Heart left ventricle (tissue), 16 donors: ENCODE measurements around the gene EYA4. TPM values are rescaled to one million over a fixed set of nuclear protein-coding genes. Genes with fewer than 3 reads are reported as not detected.

Experiments
- ATAC-seq, 4 donors: fragments of 200-7000 bp; cut with Tn5 transposase; one replicate each; pipeline ENCODE4 v1.9.1; 2020 to 2022; ENCODE audit warnings: moderate library complexity in 4 of 4, mild to moderate bottlenecking in 3 of 4, moderate number of reproducible peaks in 1 of 4
- DNase-seq, 5 donors: peaks; one replicate each; pipeline ENCODE4 v3.0.0-alpha.2; 2020
- H3K27ac ChIP-seq, 12 donors: fragments of 200-600 bp; sonication (generic) in 4 of 12; one replicate each; pipeline versions ENCODE4 v1.5.0 to v1.8.0; 2016 to 2022; ENCODE audit warnings: mild to moderate bottlenecking in 2 of 12
- H3K27me3 ChIP-seq, 9 donors: fragments of 200-600 bp; sonication (generic) in 2 of 9; one replicate each; pipeline versions ENCODE4 v1.5.1 to v1.8.0; 2016 to 2022; ENCODE audit warnings: mild to moderate bottlenecking in 3 of 9
- H3K36me3 ChIP-seq, 9 donors: fragments of 200-600 bp; sonication (generic) in 2 of 9; one replicate each; pipeline versions ENCODE4 v1.5.0 to v1.8.0; 2018 to 2022; ENCODE audit warnings: mild to moderate bottlenecking in 2 of 9
- H3K4me1 ChIP-seq, 12 donors: fragments of 200-600 bp; sonication (generic) in 4 of 12; one replicate each; pipeline versions ENCODE4 v1.5.0 to v1.8.0; 2016 to 2022; ENCODE audit warnings: mild to moderate bottlenecking in 3 of 12
- H3K4me3 ChIP-seq, 12 donors: fragments of 200-600 bp; sonication (generic) in 4 of 12; one replicate each; pipeline versions ENCODE4 v1.5.0 to v1.8.0; 2017 to 2022; ENCODE audit warnings: mild to moderate bottlenecking in 9 of 12, moderate library complexity in 4 of 12
- H3K9me3 ChIP-seq, 12 donors: fragments of 200-600 bp; sonication (generic) in 4 of 12; one replicate each; pipeline versions ENCODE4 v1.5.0 to v1.8.0; 2016 to 2022; ENCODE audit warnings: mild to moderate bottlenecking in 1 of 12
- CTCF ChIP-seq, 12 donors: fragments of 200-600 bp; sonication (generic) in 4 of 12; IDR thresholded peaks; one replicate each; pipeline versions ENCODE4 v1.5.0 to v1.8.0; 2018 to 2022; ENCODE audit warnings: antibody characterized with exemption in 12 of 12, mild to moderate bottlenecking in 5 of 12
- POLR2A ChIP-seq, 2 donors: fragments of 450-650 bp; IDR thresholded peaks; one replicate each; pipeline ENCODE4 v1.6.1; 2017; ENCODE audit warnings: antibody characterized with exemption in 2 of 2, mild to moderate bottlenecking in 2 of 2, moderate library complexity in 2 of 2
- WGBS, 4 donors: extraction: QIAGEN DNeasy Blood & Tissue Kit in 2 of 4; methylation state at CpG; one replicate each; pipeline versions ENCODE4 v1.1.5 to v1.1.7; 2013 to 2018; 5-methylcytosine and 5-hydroxymethylcytosine counted together
- intact Hi-C, 10 donors: fragments of 100-400 bp; cut with DNase I; formaldehyde crosslinking; loops; one replicate each; pipeline versions ENCODE4 v1.11.1 to v1.14.2; 2022
- polyA plus RNA-seq, 2 donors: library from polyadenylated mRNA; stranded (reverse); fragments of 200-250 nt; gene quantifications; one replicate each; pipeline ENCODE4 v1.2.3, GENCODE V29; 2013
- total RNA-seq, 9 donors: library from RNA; depleted of rRNA in 2 of 9; stranded (reverse); fragments of >200 nt in 2 of 9; fragmentation: NEBNext Ultra II Directional in 3 of 9; extraction: Animal tissue kit (Norgen Biotek cat#: 25700) in 3 of 9; gene quantifications; one replicate each; pipeline versions ENCODE4 v1.1.0 to v1.2.4, GENCODE V29; 2016 to 2023
- donor health status: ischemic (EF 13 %, LVEDD 7.1; RV severe dilation, severe dysfunction).
- donor health status: healthy with polysubstance abuse.
- donor health status: DM: no; HTN: yes; CAD: no.
- donor health status: DM: no; HTN: no; CAD: no.
- donor health status: ischemic (EF 25% LVEDD 6.9; RV normal size, moderate dysfunction).
- donor health status: ischemic (EF 25% LVEDD 5.7; RV mildly dilated, moderate dysfunction).
- donor health status: healthy.
- donor health status: DM: yes; HTN: yes; CAD: no.
- donor health status: ischemic (EF 35%, LVEDD 5.7; RV mildly dilated, moderate dysfunction).
- donor health status: nonischemic (EF 11% LVEDD 7.7; RV severe dilation, severe dysfunction).
- donor health status: DM: yes; HTN: yes; CAD: no.
- donor health status: PGD.
- donor health status: ischemic (EF 29% LVEDD 5.4; RV normal size, mild dysfunction).
- donor health status: nonischemic (EF 23%, LVEDD 6.1; RV moderate dilation, normal function).

The EYA4 gene
- total and polyA plus RNA-seq, 11 donors = 3.6 to 29.6 (median 21.7) TPM

- H3K9me3 ChIP-seq = no peaks in the 10 kb centered on the region
- H3K27me3 ChIP-seq = no peaks in the 10 kb centered on the region
- ATAC-seq (no peak), DNase-seq (no peak)
- 70 to 82% (median 76%) methylated on average over 5 of the region's 5 CpGs for WGBS, 4 donors
- H3K4me1 ChIP-seq = no peaks in the 10 kb centered on the region
- intact Hi-C loops = no loop called here
- no peak overlapping the region for H3K27ac ChIP-seq
- H3K4me3 ChIP-seq = no peak overlapping the region
- TF ChIP-seq POLR2A (IDR thresholded peaks at IDR 0.05) (no peak), CTCF (IDR thresholded peaks at IDR 0.05) (no peak)
- H3K36me3 ChIP-seq = no peaks in the 10 kb centered on the region
Measured at GRCh38 chr6:133315811-133316210, 74.7 kb downstream of the EYA4 start.

DNA sequence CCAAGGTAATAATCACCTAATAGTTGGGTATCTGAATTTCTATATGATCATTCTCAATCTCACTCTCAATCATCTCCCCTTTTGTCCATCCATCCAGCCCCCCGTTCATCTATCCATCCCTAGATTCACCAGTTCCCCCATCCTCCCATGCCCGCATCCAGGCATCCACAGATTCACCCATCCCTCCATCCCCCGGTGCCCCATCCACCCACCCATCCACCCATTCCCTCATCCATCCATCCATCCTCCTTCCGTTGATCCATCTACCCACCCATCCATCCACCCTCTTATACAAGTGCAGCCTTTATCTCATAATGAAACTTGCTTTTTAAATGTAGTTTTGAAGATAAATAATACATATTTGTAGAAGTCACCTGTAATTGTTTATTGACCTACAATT, 76.5 kb downstream of the EYA4 start:
- H3K9me3 ChIP-seq = no peaks in the 10 kb centered on the region
- TF ChIP-seq POLR2A (IDR thresholded peaks at IDR 0.05) (no peak), CTCF (IDR thresholded peaks at IDR 0.05) (no peak)

GRCh38 chr6:133326584-133326983, 85.4 kb downstream of the EYA4 start:
- H3K27ac ChIP-seq = no peak overlapping the region
- no peak overlapping the region for H3K4me3 ChIP-seq
- TF ChIP-seq CTCF (IDR thresholded peaks at IDR 0.05) (no peak), POLR2A (IDR thresholded peaks at IDR 0.05) (no peak)
- DNase-seq (no peak), ATAC-seq (peak; percentile 35 to 58 (median 43))
- H3K36me3 ChIP-seq = no peaks in the 10 kb centered on the region
- peaks cover 0 to 5% (median 0%) of the 10 kb centered on the region in 12 donors for H3K4me1 ChIP-seq
- WGBS, 4 donors = 54 to 60% (median 58%) methylated on average over 9 of the region's 9 CpGs
- H3K9me3 ChIP-seq = no peaks in the 10 kb centered on the region
- H3K27me3 ChIP-seq = no peaks in the 10 kb centered on the region
- intact Hi-C loops = no loop called here

More for the DNA sequence above, 76.5 kb downstream of the EYA4 start:
- Histone ChIP-seq H3K4me3 (no peak overlapping the region), H3K4me1 (no peaks in the 10 kb centered on the region), H3K27me3 (no peaks in the 10 kb centered on the region), H3K36me3 (no peaks in the 10 kb centered on the region), H3K27ac (no peak overlapping the region)
- no peak for ATAC-seq
- WGBS, 4 donors = 87 to 90% (median 89%) methylated on average over 4 of the region's 4 CpGs
- intact Hi-C loops = no loop called here
- DNase-seq = no peak

DNA sequence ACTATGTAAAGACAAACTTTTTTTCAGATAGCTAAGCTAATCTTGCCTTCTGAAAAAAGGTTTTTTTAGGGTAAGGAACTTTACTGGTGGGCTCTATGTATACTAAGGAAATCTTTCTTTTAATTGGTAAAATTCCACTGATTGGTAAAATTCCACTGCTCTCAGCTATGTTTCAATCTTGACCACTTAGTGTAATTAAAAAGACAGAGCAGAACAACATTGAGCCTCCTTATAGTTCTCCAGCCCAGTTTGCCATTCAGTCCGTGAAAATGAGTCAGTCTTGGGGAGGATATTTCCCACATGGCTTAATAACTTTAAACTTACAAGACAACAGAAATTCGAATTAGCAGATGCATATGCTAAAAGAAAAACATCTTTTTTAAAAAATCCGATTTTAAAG, 92.7 kb downstream of the EYA4 start:
- 70 to 75% (median 74%) methylated on average over 3 of the region's 3 CpGs for WGBS, 4 donors
- peaks cover 0 to 5% (median 0%) of the 10 kb centered on the region in 12 donors for H3K4me1 ChIP-seq
- ATAC-seq = no peak
- H3K9me3 ChIP-seq = no peaks in the 10 kb centered on the region
- H3K36me3 ChIP-seq = no peaks in the 10 kb centered on the region
- H3K4me3 ChIP-seq = no peak overlapping the region
- no peak overlapping the region for H3K27ac ChIP-seq
- no peak for DNase-seq
- no peak for TF ChIP-seq CTCF (IDR thresholded peaks at IDR 0.05)
- TF ChIP-seq POLR2A (IDR thresholded peaks at IDR 0.05) = no peak
- intact Hi-C loops = no loop called here
- H3K27me3 ChIP-seq = no peaks in the 10 kb centered on the region
